Measurements from ENCODE around the gene CAMKMT.
"Not testable (repeated sequence)": the region's sequence is repeated elsewhere in the genome, so short reads cannot be mapped to it uniquely, and the experiment has no call there.

Gene CAMKMT

GRCh38 chr2:44550561-44550960, 188.8 kb downstream of the CAMKMT start:
- peak; percentile 23 for DNase-seq (ENCODE audit: low read depth)

DNA sequence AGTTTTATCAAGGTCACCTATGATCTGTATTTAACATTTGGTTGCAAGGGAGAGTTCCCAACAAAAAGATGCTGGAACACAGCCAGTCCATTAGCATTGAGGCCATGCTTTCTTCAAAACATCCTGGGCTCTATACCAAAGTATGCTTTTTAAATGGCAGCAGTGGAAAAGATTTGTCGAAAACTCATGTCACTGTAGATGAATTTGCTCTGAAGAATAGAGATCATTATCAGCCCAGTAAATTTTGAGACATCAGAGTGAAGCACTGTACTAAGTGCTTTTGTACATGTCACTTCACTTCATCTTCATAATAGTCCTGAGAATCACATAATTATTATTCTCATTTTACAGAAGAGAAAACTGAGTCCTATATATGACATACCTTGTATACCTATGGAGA, 189.8 kb downstream of the CAMKMT start:
- DNase-seq (ENCODE audit: low read depth) = peak; percentile 18

- DNase-seq (ENCODE audit: low read depth) = peak; percentile 90
Measured at GRCh38 chr2:44553456-44553855, 191.7 kb downstream of the CAMKMT start.

GRCh38 chr2:44555700-44556099, 194.0 kb downstream of the CAMKMT start:
- no peak for DNase-seq (ENCODE audit: low read depth)

- no peak for DNase-seq (ENCODE audit: low read depth)
Measured at GRCh38 chr2:44559108-44559507, 197.4 kb downstream of the CAMKMT start.

DNA sequence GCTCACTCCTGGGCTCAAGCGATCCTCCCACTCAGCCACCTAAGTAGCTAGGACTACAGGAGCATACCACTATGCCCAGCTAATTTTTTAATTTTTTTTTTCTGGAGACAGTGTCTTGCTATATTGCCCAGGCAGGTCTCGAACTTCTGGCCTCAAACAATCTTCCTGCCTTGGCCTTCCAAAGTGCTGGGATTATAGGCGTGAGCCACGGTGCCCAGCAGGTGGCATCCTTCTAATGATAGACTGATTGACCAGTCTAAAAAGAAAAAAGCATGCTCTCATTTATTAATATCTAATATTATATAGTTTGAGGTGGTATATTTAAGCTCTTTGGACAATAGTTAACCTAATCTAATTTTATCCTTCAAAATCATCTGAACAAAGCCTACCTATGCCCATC, 198.6 kb downstream of the CAMKMT start:
- DNase-seq (ENCODE audit: low read depth) = no peak

- peak; percentile 11 for DNase-seq (ENCODE audit: low read depth)
Measured at GRCh38 chr2:44560941-44561340, 199.2 kb downstream of the CAMKMT start.

- DNase-seq (ENCODE audit: low read depth) = no peak
Measured at GRCh38 chr2:44562737-44563136, 201.0 kb downstream of the CAMKMT start.

DNA sequence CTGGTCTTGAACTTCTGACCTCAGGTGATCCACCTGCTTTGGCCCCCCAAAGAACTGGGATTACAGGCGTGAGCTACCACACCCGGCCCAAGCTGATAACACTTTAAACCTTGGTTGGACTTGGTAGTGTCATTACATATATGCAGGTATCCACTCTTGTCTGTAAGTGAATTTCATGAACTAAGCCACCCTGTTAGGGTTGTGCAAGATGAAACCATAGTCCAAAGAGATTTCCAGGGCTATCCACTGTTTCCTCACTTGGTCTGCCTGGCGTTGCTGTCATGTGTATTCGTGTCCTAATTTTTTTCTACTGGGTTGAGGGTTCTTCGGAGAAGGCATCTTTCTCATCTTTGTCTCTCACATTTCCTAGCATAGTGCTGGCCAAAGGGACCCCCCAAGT, 203.0 kb downstream of the CAMKMT start:
- no peak for DNase-seq (ENCODE audit: low read depth)

DNA sequence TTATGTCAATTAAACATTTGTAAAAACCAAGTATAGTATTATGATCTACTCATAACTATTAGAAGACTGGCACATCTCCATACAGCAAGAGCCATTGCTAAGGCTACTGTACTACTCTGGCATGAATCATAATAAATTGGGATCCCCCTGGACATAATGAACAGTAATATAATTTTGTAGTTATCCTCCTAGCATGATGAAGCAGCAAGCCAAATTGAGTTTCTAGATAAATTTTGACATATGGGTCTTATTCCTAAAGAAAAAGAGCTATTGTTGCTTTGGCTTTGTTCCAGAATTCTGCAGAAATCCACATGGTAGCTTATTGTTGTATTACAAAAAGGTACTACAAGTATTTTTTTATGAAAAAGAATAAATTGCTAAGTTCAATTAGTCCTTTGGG, 204.3 kb downstream of the CAMKMT start:
- DNase-seq (ENCODE audit: low read depth) = no peak

DNA sequence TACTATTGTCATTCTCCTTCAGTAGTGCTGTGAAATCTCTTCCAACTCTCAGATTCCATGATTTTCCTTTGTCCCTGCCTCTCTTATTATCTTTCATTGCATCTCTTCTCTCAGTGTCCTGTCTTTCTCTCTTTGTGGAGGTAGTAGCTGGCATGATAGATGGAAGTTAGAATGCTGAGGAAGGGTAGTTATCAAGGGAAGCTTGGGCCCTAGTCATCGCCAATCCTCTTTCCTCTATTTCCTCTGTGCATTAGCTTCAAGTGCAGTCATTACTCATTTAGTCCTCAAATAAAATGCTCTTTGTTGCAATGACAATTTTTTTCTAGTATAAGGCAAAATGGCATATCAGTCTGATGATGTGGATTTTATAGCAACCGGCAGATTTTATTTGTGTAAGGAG, 207.7 kb downstream of the CAMKMT start:
- no peak for DNase-seq (ENCODE audit: low read depth)

DNA sequence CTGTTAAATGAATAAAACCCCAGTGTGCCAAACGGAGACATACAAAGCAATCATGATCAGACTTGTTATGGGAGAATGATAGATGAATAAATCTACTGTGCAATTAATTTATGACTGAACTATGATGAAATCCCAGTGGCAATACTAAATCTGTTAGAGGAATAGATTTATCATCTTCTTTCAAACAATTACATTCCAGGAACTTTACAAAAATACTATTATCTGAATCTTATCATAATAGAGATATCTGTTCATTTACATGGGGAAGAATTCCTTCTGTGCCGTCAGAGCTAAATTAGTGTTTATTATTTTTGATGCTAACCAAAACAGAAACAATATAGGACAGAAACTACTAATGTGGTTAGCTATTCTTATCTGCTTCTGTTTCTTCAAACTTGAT, 208.5 kb downstream of the CAMKMT start:
- DNase-seq (ENCODE audit: low read depth) = no peak

DNA sequence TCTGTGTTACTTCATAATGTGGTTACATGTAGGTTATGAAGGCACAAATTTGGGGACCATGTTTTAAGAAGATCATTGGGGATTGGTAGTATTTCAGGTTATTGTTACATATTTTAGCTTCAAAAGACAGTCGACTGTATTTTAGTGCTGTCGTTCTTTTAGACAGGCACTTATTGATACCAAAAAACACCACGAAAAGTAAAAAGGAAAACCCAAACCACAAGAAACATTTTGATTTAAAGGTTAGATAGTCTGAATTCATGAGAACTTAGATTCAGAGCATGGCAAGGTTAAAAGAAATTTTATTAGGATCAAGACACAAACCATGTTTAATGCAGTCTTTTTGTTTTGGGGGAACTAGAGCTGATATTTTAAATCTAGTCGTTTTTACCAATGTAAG, 209.0 kb downstream of the CAMKMT start:
- no peak for DNase-seq (ENCODE audit: low read depth)

DNA sequence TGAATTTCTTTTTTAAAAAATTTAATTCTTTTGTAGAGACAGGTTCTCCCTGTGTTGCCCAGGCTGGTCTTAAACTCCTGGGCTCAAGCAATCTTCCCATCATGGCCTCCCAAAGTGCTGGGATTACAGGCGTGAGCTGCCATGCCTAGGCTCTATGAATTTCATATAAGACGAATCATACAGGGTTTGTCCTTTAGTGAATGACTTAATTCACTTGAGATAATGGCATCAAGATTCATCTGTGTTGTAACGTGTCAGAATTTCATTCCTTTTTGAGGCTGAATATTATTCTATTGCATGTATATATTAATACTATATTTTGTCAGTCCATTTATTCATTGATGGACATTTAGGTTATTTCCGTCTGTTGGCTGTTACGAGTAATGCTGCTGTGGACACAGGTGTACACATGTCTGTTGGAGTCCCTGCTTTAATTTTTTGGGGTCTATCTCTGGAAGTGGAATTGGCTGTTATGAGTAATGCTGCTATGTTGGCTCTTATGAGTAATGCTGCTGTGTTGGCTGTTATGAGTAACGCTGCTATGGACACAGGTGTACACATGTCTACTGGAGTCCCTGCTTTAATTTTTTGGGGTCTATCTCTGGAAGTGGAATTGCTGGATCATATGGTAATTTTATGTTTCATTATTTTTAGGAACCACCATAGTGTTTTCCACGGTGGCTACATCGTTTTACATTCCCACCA, 210.6 kb downstream of the CAMKMT start:
- DNase-seq (ENCODE audit: low read depth) = no peak

DNA sequence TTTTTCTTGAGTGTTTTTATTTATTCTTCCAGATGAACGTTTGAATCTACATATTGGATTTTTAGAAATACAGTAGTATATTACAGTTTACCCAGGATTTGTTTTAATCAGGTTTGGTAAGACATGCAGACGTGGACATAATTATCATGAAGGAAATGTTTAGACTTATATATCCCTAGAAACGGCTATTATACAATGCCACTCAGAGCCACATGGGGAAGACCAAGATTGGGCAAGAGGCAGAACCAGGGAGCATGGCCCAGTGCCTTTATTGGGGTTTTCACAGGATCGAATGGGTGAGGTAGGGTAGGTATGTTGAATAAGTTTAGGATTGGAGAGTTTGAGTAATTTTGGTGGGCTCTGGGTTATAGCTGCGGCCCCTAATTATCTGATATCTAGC, 212.2 kb downstream of the CAMKMT start:
- no peak for DNase-seq (ENCODE audit: low read depth)

- peak; percentile 55 for DNase-seq (ENCODE audit: low read depth)
Measured at GRCh38 chr2:44578471-44579093, 216.8 kb downstream of the CAMKMT start.

GRCh38 chr2:44579115-44579836, 217.5 kb downstream of the CAMKMT start:
- DNase-seq (ENCODE audit: low read depth) = no peak

DNA sequence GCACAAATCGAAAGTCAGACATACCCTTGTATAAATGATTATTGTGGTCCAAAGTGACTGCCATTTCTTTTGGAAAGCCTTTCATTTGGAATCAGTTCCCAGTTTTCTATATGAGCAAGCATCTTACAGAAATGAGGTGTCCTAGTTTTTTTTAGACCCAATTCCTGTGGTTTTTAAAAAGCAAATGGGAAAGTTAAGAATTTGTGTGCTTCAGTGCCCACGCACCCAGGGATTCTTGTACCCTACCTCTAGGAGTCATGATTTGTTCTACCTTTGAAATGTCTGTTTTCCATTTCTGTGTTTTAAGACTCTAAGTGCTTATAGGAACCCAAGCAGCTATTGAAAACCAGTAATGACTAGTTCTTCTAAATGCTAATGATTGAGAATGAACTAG, 218.1 kb downstream of the CAMKMT start:
- DNase-seq (ENCODE audit: low read depth) = no peak

GRCh38 chr2:44580875-44581515, 219.2 kb downstream of the CAMKMT start:
- DNase-seq (ENCODE audit: low read depth) = no peak

- peak; percentile 32 for DNase-seq (ENCODE audit: low read depth)
Measured at GRCh38 chr2:44582363-44583008, 220.7 kb downstream of the CAMKMT start.

DNA sequence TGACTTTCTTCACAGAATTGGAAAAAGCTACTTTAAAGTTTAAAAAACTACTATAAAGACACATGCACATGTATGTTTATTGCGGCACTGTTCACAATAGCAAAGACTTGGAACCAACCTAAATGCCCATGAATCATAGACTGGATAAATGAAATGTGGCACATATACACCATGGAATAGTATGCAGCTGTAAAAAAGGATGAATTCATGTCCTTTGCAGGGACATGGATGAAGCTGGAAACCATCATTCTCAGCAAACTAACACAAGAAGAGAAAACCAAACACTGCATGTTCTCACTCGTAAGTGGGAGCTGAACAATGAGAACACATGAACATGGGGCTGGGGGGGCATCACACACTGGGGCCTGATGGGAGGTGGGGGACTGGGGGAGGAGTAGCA, 233.9 kb downstream of the CAMKMT start:
- DNase-seq (ENCODE audit: low read depth) = not testable (repeated sequence)

Measured in EH (cell line).